HG02870 (cell line): ENCODE data around the gene USP31.

Experiments
- ATAC-seq: cut with Tn5 transposase; IDR thresholded peaks from one replicate; pipeline ENCODE4 v1.9.1; 2021; ENCODE audit warnings: mild to moderate bottlenecking, moderate library complexity; ENCODE audit not compliant: unreplicated experiment

USP31 gene, protein sequence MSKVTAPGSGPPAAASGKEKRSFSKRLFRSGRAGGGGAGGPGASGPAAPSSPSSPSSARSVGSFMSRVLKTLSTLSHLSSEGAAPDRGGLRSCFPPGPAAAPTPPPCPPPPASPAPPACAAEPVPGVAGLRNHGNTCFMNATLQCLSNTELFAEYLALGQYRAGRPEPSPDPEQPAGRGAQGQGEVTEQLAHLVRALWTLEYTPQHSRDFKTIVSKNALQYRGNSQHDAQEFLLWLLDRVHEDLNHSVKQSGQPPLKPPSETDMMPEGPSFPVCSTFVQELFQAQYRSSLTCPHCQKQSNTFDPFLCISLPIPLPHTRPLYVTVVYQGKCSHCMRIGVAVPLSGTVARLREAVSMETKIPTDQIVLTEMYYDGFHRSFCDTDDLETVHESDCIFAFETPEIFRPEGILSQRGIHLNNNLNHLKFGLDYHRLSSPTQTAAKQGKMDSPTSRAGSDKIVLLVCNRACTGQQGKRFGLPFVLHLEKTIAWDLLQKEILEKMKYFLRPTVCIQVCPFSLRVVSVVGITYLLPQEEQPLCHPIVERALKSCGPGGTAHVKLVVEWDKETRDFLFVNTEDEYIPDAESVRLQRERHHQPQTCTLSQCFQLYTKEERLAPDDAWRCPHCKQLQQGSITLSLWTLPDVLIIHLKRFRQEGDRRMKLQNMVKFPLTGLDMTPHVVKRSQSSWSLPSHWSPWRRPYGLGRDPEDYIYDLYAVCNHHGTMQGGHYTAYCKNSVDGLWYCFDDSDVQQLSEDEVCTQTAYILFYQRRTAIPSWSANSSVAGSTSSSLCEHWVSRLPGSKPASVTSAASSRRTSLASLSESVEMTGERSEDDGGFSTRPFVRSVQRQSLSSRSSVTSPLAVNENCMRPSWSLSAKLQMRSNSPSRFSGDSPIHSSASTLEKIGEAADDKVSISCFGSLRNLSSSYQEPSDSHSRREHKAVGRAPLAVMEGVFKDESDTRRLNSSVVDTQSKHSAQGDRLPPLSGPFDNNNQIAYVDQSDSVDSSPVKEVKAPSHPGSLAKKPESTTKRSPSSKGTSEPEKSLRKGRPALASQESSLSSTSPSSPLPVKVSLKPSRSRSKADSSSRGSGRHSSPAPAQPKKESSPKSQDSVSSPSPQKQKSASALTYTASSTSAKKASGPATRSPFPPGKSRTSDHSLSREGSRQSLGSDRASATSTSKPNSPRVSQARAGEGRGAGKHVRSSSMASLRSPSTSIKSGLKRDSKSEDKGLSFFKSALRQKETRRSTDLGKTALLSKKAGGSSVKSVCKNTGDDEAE (N-terminal part only)

DNA sequence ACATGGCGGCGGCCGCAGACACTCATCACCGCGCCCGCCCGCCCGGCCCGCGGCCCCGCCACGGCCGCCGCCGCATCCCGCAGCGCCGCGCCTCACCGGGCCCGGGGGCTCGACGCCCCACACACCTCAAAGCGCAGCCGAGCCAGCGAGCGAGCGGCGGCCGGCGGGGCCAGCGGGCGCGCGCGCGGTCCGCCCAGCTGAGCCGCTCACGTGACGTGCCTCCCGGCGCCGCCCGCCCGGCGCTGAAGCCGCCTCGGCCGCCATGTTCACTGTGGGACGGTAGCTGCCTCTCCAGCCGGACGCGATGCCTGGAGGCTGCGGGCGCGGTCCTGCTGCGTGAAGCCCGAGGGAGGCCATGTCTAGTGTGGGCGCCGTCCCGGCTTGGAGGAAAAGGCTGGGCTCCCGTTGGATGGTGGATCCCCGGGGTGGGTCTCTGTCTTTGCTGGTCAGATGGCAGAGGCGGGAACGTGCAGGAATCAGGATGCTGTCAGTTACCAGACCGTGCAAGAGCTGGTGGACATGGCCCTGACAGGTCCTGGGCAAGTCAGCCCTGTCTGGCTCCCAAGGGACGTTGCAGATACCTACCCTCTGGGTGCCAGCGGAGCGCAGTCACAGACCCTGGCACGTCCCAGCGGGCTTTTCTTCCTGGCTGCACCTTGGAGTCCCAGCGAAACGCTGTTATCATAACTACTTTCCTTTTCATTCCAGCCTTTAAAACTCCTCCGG is at the start of gene USP31:
TSS of gene USP31 (minus strand) at position 186 of the 726 bp plus-strand sequence. CDS start at position 4, 182 bp downstream.
- ATAC-seq: peak; percentile 95

DNA sequence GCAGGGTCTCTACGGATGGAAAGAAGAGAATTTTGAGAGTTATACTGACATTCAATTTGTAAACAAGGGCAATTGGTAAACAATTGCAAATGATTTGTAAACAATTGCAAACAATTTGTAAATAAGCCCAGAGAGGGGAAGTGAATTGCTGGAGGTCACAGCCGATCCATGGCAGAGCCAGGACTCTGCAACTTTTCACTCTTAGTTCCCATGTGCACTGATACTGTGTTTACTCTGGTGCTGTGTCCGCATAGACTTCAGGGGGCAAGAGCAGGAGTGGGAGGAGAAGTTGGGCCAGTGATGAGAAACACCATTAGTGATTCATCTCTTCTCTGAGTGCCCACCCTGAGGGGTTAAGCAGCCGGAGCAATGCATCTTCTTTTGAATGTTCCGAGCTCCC is 47.3 kb upstream of the USP31 start:
- no peak for ATAC-seq

DNA sequence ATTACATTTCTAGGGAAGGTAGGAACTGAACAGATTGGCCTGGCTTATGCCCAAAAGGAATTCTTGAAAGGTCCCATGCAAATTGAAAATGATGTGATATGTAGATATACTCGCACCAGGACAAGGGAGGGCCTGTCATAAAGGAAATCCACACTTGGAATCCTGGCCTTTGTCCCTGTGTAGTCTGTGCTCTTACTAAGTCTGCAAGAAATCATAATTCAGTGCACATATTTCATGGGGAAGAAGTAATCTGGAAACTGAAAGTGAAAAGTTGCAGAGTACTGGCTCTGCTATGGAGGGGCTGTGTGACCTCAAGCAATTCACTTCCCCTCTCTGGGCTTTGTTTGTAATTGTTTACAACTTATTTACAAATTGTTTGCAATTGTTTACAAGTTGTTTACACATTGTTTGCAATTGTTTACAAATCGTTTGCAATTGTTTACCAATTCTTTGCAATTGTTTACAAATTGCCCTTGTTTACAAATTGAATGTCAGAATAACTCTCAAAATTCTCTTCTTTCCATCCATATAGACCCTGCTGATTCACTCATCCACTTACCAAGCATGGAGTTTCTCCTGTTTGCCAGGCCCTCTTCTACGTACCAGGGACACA is 46.2 kb upstream of the USP31 start:
- ATAC-seq: no peak

DNA sequence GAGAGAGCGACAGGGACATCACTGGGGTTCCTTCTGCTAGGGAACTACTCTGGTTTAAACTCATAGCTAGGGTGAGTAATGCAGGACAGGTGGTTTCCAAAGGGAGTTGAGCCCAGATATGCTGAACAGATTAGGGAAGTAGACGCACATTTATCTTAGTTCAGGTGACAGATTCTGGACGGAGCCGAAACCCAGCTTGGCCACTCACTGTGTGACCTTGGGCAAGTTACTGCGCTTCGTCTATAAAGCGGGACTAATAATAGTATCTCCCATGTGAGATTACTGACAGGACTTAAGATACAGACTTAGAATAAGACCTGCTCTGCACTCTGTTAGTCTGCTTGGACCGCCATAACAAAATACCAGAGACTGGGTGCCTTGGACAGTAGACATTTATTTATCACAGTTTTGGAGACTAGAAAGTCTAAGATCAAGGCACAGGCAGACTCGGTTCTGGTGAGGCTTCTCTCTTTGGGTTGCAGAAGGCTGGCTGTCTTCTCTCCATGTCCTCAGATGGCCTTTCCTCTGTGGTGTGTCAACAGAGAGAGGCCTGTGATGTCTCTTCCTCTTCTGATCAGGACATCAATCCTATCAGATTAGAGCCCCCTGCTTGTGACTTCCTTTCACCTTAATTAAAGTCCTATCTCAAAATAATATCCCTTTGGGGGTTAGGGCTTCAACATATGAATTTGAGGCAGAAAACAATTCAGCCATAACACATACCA is 45.4 kb upstream of the USP31 start:
- ATAC-seq: no peak

DNA sequence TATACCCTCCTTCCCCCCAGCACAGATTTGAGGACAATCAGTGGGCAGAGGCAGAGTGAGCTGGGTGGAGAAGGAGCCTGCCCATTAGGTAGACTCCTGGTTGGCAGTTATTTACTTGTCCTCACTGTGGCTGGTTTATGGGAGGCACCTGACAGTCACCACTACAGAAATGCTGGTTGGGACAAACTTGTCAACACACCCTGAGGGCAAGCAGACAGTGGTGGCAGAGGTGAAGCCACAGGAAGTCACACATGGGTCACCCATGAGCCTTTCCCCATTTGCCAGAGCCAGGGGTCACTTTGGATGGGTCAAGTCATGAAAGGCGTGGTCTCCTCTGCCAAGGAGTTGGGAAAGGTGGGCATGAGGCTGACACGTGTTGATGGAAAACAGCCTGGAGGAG is 39.7 kb upstream of the USP31 start:
- ATAC-seq: no peak

DNA sequence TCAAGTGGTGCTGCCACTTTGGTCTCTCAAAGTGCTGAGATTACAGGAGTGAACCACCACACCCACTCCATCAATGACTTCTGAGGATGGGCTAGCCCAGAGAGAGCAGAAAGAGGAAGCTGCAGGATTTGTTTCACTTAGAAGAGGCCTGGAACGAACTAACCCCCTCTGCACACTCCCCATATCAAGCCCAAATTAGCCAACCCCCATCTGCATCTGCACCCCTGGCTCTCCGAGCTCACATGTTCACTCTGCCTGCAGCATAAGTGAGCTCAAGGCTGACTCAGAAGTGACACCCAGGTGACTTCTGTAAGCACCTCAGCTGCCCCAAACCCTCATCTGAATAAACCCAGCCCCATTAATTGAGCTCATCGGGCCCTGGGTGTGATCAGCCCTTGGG is 38.1 kb upstream of the USP31 start:
- no peak for ATAC-seq

DNA sequence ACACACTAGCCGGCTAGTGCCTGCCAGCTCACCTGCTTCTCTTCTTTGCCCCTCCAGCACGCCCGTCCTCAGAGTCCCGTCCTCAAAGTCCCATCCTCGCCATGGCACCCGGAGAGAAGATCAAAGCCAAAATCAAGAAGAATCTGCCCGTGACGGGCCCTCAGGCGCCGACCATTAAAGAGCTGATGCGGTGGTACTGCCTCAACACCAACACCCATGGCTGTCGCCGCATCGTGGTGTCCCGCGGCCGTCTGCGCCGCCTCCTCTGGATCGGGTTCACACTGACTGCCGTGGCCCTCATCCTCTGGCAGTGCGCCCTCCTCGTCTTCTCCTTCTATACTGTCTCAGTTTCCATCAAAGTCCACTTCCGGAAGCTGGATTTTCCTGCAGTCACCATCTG is 36.9 kb upstream of the USP31 start:
- no peak for ATAC-seq

DNA sequence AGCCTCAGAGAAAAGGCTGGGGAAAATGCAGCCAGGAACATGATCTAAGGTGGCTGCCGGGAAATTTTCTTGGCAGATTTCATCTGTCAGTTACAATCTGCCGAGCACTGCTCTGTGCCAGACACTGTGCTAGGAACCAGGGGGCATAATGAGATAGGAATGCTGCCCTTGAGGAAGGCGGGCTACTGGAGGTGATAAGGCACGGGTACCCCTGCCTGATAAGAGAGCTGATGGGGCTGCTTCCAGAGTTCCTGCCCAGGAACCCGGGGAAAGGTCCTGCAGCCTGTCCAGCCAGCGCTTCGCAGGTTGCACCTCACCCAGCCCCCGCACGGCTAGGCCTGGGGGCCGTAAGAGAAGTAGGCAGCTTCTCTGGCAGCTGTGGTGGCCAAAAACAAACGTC is 36.4 kb upstream of the USP31 start:
- no peak for ATAC-seq

DNA sequence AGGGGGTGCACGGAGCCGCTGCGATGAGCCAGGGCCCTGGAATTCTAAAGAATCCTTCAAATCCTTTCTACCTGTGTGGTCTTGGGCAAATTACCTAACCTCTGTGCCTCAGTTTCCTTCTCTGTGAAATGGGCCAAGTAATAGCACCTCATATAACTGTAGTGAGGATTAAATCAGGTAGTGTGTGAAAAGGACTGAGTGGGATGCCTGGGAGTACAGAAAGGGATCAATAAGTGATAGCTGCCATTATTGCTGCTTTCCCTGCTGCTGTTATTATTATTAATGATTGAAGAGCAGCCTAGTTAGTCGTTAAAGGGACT is 34.3 kb upstream of the USP31 start:
- ATAC-seq: no peak

DNA sequence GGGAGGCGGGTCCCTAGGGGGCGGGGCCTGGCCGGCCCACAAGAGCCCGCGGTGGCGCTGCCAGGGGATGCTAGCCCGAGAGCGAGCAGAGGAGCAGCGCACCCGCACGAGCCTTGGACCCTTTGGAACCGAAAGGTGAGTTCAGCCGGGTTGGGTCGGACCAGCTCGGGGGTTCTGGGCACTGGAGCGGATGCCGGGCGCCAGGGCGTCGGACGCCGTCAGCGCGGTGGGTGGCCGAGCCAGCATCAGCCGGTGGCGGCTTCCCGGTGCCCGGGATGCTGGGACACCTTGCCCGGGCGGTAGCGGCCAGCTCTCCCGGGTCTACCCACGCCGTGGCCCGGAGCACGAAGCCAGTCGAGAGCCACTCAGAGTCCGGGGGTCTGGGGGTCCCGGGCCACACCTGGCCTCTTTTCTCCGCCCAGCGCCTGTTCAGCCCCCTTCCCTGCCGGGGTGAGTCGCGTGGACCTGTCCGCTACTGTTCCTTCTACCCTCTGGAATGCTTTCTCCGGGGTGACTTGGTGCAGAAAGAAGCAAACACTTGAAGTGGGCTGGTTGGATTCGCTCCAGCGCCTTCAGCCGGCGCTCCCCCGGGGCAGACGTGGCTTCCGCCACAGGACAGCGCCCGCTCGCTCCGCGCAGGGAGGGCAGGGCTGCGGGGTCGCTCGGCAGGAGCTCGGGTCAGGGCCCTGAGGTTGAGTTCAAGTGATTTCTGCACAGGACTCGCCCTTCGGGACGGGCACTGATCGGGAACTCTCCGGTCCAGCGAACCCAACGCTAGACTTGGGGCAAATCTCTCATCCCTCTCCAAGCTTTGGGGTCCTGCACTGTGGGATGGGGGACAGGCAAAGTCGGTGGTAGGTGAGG is 33.7 kb upstream of the USP31 start, which contains the start of gene SCNN1G:
TSS of gene SCNN1G (plus strand) at position 67 of the 864 bp plus-strand sequence. CDS start 3,527 bp downstream, outside the sequence.
- no peak for ATAC-seq

DNA sequence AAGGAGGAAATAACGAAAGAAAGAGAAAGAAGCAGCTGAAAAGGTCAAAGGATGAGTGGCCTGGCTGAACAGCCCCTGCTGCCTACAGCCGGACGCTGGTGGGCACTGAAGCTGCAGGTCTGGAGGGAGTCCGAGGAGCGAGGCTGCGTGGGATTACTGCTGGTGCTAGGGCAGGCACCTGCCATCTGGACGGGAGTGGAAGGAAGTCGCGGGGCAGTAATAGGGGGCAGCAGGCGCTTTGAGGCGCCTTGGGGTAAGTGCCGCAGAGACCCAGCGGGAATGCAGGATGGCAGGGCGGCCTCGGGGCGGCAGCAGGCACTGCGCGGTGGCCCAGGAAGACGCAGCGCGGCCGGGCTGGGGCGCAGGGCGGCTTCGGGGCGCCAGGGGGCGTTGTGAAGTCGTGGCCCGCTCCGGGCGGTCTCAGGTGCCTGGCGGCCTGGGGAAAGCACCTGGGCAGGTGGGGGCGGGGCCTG is 33.0 kb upstream of the USP31 start:
- peak; percentile 68 for ATAC-seq

DNA sequence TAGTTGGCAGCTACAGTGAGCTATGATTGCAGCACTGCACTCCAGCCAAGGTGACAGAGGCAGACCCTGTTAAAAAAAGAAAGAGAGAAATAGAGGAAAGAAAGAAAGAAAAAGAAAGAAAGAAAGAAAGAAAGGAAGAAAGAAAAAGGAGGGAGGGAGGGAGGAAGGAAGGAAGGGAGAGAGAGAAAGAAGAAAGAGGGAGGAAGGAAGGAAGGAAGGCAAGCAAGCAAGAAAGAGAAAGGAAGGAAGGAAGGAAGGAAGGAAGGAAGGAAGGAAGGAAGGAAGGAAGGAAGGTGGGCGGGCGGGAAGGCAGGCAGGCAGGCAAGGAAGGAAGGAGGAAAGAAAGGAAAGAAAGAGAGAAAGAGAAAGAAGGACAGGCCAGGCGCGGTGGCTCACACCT is 32.3 kb upstream of the USP31 start:
- ATAC-seq: no peak

DNA sequence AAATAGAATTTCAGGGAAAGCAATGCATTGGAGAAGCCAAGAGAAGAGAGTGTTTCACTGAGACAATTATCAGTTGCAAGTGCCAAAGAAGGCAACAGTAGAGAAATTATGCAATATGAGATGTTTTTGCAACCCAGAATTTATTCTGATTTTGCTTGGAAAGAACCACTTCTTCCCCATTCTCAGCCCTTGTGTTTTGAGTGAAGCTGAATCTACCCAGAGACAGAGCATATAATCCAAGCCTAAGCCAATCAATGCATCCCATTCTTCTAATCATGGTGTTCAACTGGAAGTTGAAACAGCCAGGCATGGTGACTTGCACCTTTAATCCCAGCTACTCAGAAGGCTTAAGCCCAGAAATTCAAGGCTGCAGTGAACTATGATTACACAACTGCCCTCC is 26.4 kb upstream of the USP31 start:
- ATAC-seq: no peak

DNA sequence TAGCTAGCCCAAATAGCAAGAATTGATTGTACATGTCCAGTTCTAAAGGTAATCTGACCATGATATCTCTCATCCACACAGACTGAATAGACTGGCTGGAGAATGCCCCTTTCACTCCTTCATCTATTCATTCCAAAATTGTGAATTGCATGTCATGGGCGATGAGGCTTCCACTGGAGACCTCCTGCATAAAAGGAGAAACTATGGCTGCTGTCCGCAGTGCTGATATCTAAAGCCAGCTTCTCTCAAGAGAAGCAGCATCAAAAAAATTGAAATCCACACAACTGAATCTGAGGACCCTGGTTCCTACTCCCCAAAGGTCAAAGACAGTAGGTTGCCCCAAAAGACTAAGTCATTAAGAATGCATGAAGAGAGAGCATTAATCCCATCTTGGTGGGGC is 25.4 kb upstream of the USP31 start:
- no peak for ATAC-seq

DNA sequence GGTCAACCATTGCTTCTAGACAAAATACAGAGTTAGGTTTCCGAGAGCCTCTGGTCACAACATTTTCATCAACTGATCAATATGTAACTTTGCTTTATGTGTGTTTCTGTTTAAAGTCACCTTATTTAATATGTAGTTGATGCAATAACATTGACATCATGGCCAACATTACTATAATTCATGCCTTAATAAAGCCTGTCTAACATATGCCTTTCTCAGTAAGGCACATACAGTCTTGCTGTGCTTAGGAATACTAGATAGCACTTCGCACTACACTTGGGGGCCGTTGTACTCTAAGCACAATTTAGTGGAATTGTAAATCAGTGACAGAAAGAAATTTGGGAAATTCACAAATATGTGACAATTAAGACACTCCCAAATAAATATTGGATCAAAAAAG is 23.7 kb upstream of the USP31 start:
- ATAC-seq: no peak

DNA sequence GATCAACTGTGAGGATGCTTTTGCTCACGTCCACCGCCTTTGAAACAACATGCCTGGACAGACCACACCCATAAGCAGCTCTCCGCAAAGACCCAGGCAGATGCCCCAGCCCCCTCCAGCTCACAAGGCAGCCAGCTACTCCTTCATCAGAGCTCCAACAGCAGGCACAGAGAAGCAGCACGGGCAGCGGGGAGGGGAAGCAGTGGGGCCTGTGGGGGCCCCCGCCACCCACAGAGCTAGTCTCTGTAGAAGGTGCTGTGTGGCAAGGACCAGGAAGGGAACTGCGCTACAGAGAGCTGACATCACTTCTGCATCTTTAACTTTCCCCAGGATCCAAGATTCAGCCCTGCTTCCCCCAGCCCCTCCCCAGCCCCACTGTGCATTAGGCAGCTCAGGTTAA is 23.3 kb upstream of the USP31 start:
- ATAC-seq: no peak

DNA sequence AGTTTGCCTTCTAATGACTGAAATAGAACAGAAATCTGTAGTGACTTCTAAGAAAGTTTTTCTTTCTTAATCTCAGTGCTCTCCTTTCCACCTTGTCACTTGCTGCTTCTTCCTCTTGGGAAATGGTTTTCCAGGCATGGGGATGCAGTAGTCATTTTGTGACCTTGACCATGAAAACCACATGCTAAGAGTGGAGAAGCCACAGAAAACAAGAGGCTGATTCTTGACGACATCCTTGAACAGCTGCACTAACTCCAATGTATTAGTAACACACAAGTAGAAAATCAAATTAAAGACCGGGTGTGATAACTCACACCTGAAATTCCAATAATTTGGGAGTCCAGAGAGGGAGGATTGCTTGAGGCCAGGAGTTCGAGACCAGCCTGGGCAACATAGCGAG is 15.5 kb upstream of the USP31 start:
- ATAC-seq: no peak

DNA sequence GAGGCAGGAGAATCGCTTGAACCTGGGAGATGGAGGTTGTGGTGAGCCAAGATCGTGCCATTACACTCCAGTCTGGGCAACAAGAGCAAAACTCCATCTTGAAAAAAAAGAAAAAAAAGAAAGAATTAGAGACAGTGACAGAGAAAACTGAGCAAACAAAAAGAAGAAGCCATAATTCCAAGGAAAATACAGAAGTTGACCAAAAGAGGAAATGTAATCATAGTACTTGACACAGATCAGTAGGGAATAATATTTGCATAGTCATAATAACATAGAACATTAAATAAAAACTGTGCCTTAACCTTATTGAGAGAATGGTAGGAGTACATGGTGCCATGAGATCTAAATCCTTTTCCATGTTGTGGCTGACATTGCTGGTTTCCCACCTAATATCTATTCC is 14.7 kb upstream of the USP31 start:
- no peak for ATAC-seq
